Activated T-cell treated with anti-CD3 and anti-CD28 coated beads, Interleukin-2, amount 50 U/mL, for 24 hours (primary cell): Measurements from ENCODE around the gene PPP1R13B.

Experiments
- DNase-seq: peaks from one replicate; pipeline ENCODE4 v3.0.0-alpha.2; 2020
- H3K27ac Mint-ChIP-seq: 2 replicates; pipeline ENCODE4 v1.8.0; 2020; ENCODE audit warnings: mild to moderate bottlenecking, mixed read lengths
- H3K27me3 Mint-ChIP-seq: 2 replicates; pipeline ENCODE4 v1.8.0; 2020; ENCODE audit warnings: mixed read lengths
- H3K36me3 Mint-ChIP-seq: 2 replicates; pipeline ENCODE4 v1.8.0; 2020; ENCODE audit warnings: low read depth, mixed read lengths
- H3K4me1 Mint-ChIP-seq: 2 replicates; pipeline ENCODE4 v1.8.0; 2020; ENCODE audit warnings: low read depth, mixed read lengths
- H3K4me3 Mint-ChIP-seq: 2 replicates; pipeline ENCODE4 v1.8.0; 2020; ENCODE audit warnings: mild to moderate bottlenecking, moderate library complexity, mixed read lengths
- H3K9me3 Mint-ChIP-seq: 2 replicates; pipeline ENCODE4 v1.8.0; 2020; ENCODE audit warnings: mixed read lengths

Gene PPP1R13B

GRCh38 chr14:103712633-103713247, 134.6 kb downstream of the PPP1R13B start:
- peak overlapping the region; percentile 18 for H3K4me3 Mint-ChIP-seq
- peak overlapping the region; percentile 96 for H3K27ac Mint-ChIP-seq

GRCh38 chr14:103711516-103712431, 135.6 kb downstream of the PPP1R13B start:
- no peak for DNase-seq
- Mint-ChIP-seq H3K27ac (peak overlapping the region; percentile 96), H3K4me1 (peaks cover 38% of the 10 kb centered on the region), H3K4me3 (no peak overlapping the region), H3K36me3 (peaks cover 74% of the 10 kb centered on the region), H3K9me3 (no peaks in the 10 kb centered on the region), H3K27me3 (no peaks in the 10 kb centered on the region)

More at GRCh38 chr14:103712633-103713247, 134.6 kb downstream of the PPP1R13B start:
- H3K9me3 Mint-ChIP-seq: no peaks in the 10 kb centered on the region
- H3K4me1 Mint-ChIP-seq: peaks cover 48% of the 10 kb centered on the region
- H3K36me3 Mint-ChIP-seq: peaks cover 67% of the 10 kb centered on the region
- H3K27me3 Mint-ChIP-seq: no peaks in the 10 kb centered on the region
- DNase-seq: no peak

GRCh38 chr14:103710771-103711377, 136.5 kb downstream of the PPP1R13B start:
- Mint-ChIP-seq H3K27me3 (no peaks in the 10 kb centered on the region), H3K27ac (peak overlapping the region; percentile 55), H3K4me1 (peaks cover 34% of the 10 kb centered on the region), H3K4me3 (no peak overlapping the region), H3K9me3 (no peaks in the 10 kb centered on the region), H3K36me3 (peaks cover 83% of the 10 kb centered on the region)
- DNase-seq: no peak

GRCh38 chr14:103709814-103710213, 137.6 kb downstream of the PPP1R13B start:
- Mint-ChIP-seq H3K4me3 (no peak overlapping the region), H3K4me1 (peaks cover 31% of the 10 kb centered on the region), H3K9me3 (no peaks in the 10 kb centered on the region), H3K36me3 (peaks cover 90% of the 10 kb centered on the region), H3K27me3 (no peaks in the 10 kb centered on the region), H3K27ac (no peak overlapping the region)
- no peak for DNase-seq

- Mint-ChIP-seq H3K4me3 (no peak overlapping the region), H3K36me3 (peaks cover 91% of the 10 kb centered on the region), H3K27ac (peak overlapping the region; percentile 72), H3K4me1 (peaks cover 26% of the 10 kb centered on the region), H3K27me3 (no peaks in the 10 kb centered on the region), H3K9me3 (no peaks in the 10 kb centered on the region)
- DNase-seq: no peak
Measured at GRCh38 chr14:103708750-103709187, 138.6 kb downstream of the PPP1R13B start.

GRCh38 chr14:103707329-103708263, 139.8 kb downstream of the PPP1R13B start:
- Mint-ChIP-seq H3K4me1 (peaks cover 14% of the 10 kb centered on the region), H3K27me3 (no peaks in the 10 kb centered on the region), H3K36me3 (peaks cover 91% of the 10 kb centered on the region), H3K27ac (peak overlapping the region; percentile 40), H3K9me3 (no peaks in the 10 kb centered on the region), H3K4me3 (no peak overlapping the region)
- no peak for DNase-seq

- Mint-ChIP-seq H3K36me3 (peaks cover 92% of the 10 kb centered on the region), H3K9me3 (no peaks in the 10 kb centered on the region), H3K4me1 (peaks cover 8% of the 10 kb centered on the region), H3K27ac (no peak overlapping the region), H3K27me3 (no peaks in the 10 kb centered on the region), H3K4me3 (no peak overlapping the region)
- no peak for DNase-seq
Measured at GRCh38 chr14:103706551-103707328, 140.6 kb downstream of the PPP1R13B start.

- peaks cover 91% of the 10 kb centered on the region for H3K36me3 Mint-ChIP-seq
- H3K4me3 Mint-ChIP-seq: no peak overlapping the region
- H3K27ac Mint-ChIP-seq: peak overlapping the region; percentile 67
- peaks cover under 1% of the 10 kb centered on the region for H3K4me1 Mint-ChIP-seq
- H3K27me3 Mint-ChIP-seq: no peaks in the 10 kb centered on the region
- DNase-seq: no peak
- H3K9me3 Mint-ChIP-seq: no peaks in the 10 kb centered on the region
Measured at GRCh38 chr14:103705504-103706284, 141.7 kb downstream of the PPP1R13B start.

GRCh38 chr14:103705118-103705503, 142.3 kb downstream of the PPP1R13B start:
- H3K27me3 Mint-ChIP-seq: no peaks in the 10 kb centered on the region

GRCh38 chr14:103704708-103705107, 142.7 kb downstream of the PPP1R13B start:
- H3K4me1 Mint-ChIP-seq: no peaks in the 10 kb centered on the region
- H3K27me3 Mint-ChIP-seq: no peaks in the 10 kb centered on the region
- peak overlapping the region; percentile 67 for H3K27ac Mint-ChIP-seq
- H3K36me3 Mint-ChIP-seq: peaks cover 92% of the 10 kb centered on the region
- H3K9me3 Mint-ChIP-seq: no peaks in the 10 kb centered on the region
- no peak for DNase-seq
- no peak overlapping the region for H3K4me3 Mint-ChIP-seq

More at GRCh38 chr14:103705118-103705503, 142.3 kb downstream of the PPP1R13B start:
- H3K36me3 Mint-ChIP-seq: peaks cover 92% of the 10 kb centered on the region
- H3K9me3 Mint-ChIP-seq: no peaks in the 10 kb centered on the region
- H3K4me1 Mint-ChIP-seq: no peaks in the 10 kb centered on the region
- no peak for DNase-seq
- peak overlapping the region; percentile 67 for H3K27ac Mint-ChIP-seq
- H3K4me3 Mint-ChIP-seq: no peak overlapping the region

GRCh38 chr14:103703433-103704385, 143.7 kb downstream of the PPP1R13B start:
- Mint-ChIP-seq H3K4me3 (no peak overlapping the region), H3K27ac (peak overlapping the region; percentile 76), H3K4me1 (no peaks in the 10 kb centered on the region), H3K9me3 (no peaks in the 10 kb centered on the region), H3K36me3 (peaks cover 90% of the 10 kb centered on the region), H3K27me3 (no peaks in the 10 kb centered on the region)
- DNase-seq: no peak
